Stimulated activated naive CD8-positive, alpha-beta T cell treated with anti-CD3 and anti-CD28 coated beads, Interleukin-15, Interleukin-2, amounts not matched to agents 100 U/mL and 50 U/mL, for 24 hours (primary cell): ENCODE data around the gene ZNF555.

Source experiments
- ATAC-seq: fragments of 150-1000 bp; cut with Tn5 transposase; one replicate; pipeline ENCODE4 v1.10.0; 2021
- DNase-seq: peaks from one replicate; pipeline ENCODE4 v3.0.0; 2021

ZNF555 gene

GRCh38 chr19:2824129-2824528 lies 17.1 kb upstream of the ZNF555 start:
- ATAC-seq (no peak), DNase-seq (no peak)

GRCh38 chr19:2827022-2827421 lies 14.3 kb upstream of the ZNF555 start:
- ATAC-seq (no peak), DNase-seq (no peak)

GRCh38 chr19:2827840-2828489 lies 13.3 kb upstream of the ZNF555 start:
- no peak for DNase-seq
- ATAC-seq: no peak

- DNase-seq: no peak
- ATAC-seq: no peak
Measured at GRCh38 chr19:2834294-2834871, 6.9 kb upstream of the ZNF555 start.

- DNase-seq (no peak), ATAC-seq (no peak)
Measured at GRCh38 chr19:2837430-2837829, 3.8 kb upstream of the ZNF555 start.

- DNase-seq (no peak), ATAC-seq (no peak)
Measured at GRCh38 chr19:2841855-2842574, 740 bp downstream of the ZNF555 start.

- DNase-seq (no peak), ATAC-seq (no peak)
Measured at GRCh38 chr19:2845107-2845506, 3.8 kb downstream of the ZNF555 start.

GRCh38 chr19:2846180-2846894 lies 5.1 kb downstream of the ZNF555 start:
- DNase-seq: no peak
- ATAC-seq: no peak

- ATAC-seq: no peak
Measured at GRCh38 chr19:2847507-2847906, 6.2 kb downstream of the ZNF555 start.

GRCh38 chr19:2848616-2849015 lies 7.3 kb downstream of the ZNF555 start:
- DNase-seq (no peak), ATAC-seq (no peak)

More at GRCh38 chr19:2847507-2847906, 6.2 kb downstream of the ZNF555 start:
- DNase-seq: no peak

- DNase-seq (no peak), ATAC-seq (no peak)
Measured at GRCh38 chr19:2850256-2850925, 9.1 kb downstream of the ZNF555 start.

GRCh38 chr19:2852598-2852997 lies 11.3 kb downstream of the ZNF555 start:
- ATAC-seq: no peak
- no peak for DNase-seq

- DNase-seq: no peak
- ATAC-seq: no peak
Measured at GRCh38 chr19:2853015-2853606, 11.8 kb downstream of the ZNF555 start.

GRCh38 chr19:2854849-2855248 lies 13.6 kb downstream of the ZNF555 start:
- ATAC-seq (no peak), DNase-seq (no peak)

- no peak for ATAC-seq
- DNase-seq: no peak
Measured at GRCh38 chr19:2856457-2857050, 15.3 kb downstream of the ZNF555 start.

- no peak for ATAC-seq
Measured at GRCh38 chr19:2858864-2859263, 17.6 kb downstream of the ZNF555 start.

GRCh38 chr19:2863816-2864215 lies 22.5 kb downstream of the ZNF555 start:
- no peak for DNase-seq

More at GRCh38 chr19:2858864-2859263, 17.6 kb downstream of the ZNF555 start:
- no peak for DNase-seq

GRCh38 chr19:2865334-2866100 lies 24.2 kb downstream of the ZNF555 start:
- ATAC-seq (no peak), DNase-seq (no peak)

More at GRCh38 chr19:2863816-2864215, 22.5 kb downstream of the ZNF555 start:
- ATAC-seq: no peak

GRCh38 chr19:2866495-2867024 lies 25.3 kb downstream of the ZNF555 start:
- no peak for DNase-seq
- ATAC-seq: no peak
